ENCODE results near the gene DFFA. TPM values are rescaled to one million over a fixed set of nuclear protein-coding genes. Genes with fewer than 3 reads are reported as not detected.

The DFFA gene
- total and polyA plus RNA-seq, 9 of the 15 experiments (the other 6 are each of a cell fraction or from before 2014, with no cell fraction given) = 39.6 to 74.8 (median 59.2) TPM

- Histone ChIP-seq H3K27ac (ENCODE audit: extremely low read depth, low read depth, low read length) (no peak overlapping the region), H4K20me1 (replicated peaks; ENCODE audit: control insufficient read depth, insufficient read depth, low read length) (no peaks in the 10 kb centered on the region; the same call in 1 of the 2 replicates), H3K9ac (ENCODE audit: insufficient read depth in 1 of 2, low read depth in 2 of 2, low read length in 2 of 2) (no peak overlapping the region), H3K9me3 (replicated peaks; ENCODE audit: control insufficient read depth, insufficient read depth, low read depth, low read length) (no peaks in the 10 kb centered on the region), H3K9me1 (ENCODE audit: control insufficient read depth, insufficient read depth, low read length) (no peaks in the 10 kb centered on the region), H3K27me3 (ENCODE audit: control insufficient read depth in 2 of 2, insufficient read depth in 2 of 2, low read length in 2 of 2) (no peaks in the 10 kb centered on the region), H3K4me1 (replicated peaks in 1 of 2; ENCODE audit: control insufficient read depth in 2 of 2, insufficient read depth in 2 of 2, low read length in 2 of 2) (peaks cover 0 to 3% of the 10 kb centered on the region in 2 experiments; a peak in 2 of 5 replicates), H3K79me2 (ENCODE audit: control insufficient read depth, insufficient read depth, low read length) (no peaks in the 10 kb centered on the region; the same call in 2 of the 3 replicates), H3K4me2 (ENCODE audit: insufficient read depth, low read length) (no peak overlapping the region), H3K4me3 (no peak overlapping the region), H3K36me3 (ENCODE audit: control insufficient read depth, insufficient read depth, low read length) (peaks cover 48% of the 10 kb centered on the region), H2AFZ (ENCODE audit: low read depth, low read length) (no peak overlapping the region)
- CTCF ChIA-PET (ENCODE audit: low intra/inter-chr PET ratio) = no interaction called here
- no TSS peak for BruUV-seq (replicated peaks)
- 0 out of 2 replicates have a peak, but pooled peaks have one; percentile 8 for TF ChIP-seq ZNF384 (IDR thresholded peaks at IDR 0.05; ENCODE audit: low read depth, low read length)
- TF ChIP-seq, protein P1, sequence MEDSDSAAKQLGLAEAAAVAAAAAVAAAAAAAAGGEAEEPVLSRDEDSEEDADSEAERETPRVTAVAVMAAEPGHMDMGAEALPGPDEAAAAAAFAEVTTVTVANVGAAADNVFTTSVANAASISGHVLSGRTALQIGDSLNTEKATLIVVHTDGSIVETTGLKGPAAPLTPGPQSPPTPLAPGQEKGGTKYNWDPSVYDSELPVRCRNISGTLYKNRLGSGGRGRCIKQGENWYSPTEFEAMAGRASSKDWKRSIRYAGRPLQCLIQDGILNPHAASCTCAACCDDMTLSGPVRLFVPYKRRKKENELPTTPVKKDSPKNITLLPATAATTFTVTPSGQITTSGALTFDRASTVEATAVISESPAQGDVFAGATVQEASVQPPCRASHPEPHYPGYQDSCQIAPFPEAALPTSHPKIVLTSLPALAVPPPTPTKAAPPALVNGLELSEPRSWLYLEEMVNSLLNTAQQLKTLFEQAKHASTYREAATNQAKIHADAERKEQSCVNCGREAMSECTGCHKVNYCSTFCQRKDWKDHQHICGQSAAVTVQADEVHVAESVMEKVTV (CRISPR knock-in tag; IDR thresholded peaks at IDR 0.05) = no peak
- TF ChIP-seq GTF2E2 (tag; IDR thresholded peaks at IDR 0.05) = no peak
- no peak for TF ChIP-seq ZBTB49 (CRISPR knock-in tag; IDR thresholded peaks at IDR 0.05; ENCODE audit: borderline replicate concordance)
- TF ChIP-seq SRSF3 (IDR thresholded peaks at IDR 0.05; ENCODE audit: insufficient read depth, low read length) = no peak
- intact Hi-C loops (cut with micrococcal nuclease) = loop anchor here (10.0 kb wide), 1 partner anchor 387 kb away; the partner anchor contains the start of gene UBE4B
- no peak for FAIRE-seq
- in situ Hi-C loops (cut with MboI) = no loop called here
- ATAC-seq = no peak; the same call in 2 of the 3 replicates
- DNase-seq (ENCODE audit: extremely low read depth in 1 of 4, low spot score in 3 of 4) = no peak
- 92% methylated on average over 5 of the region's 5 CpGs for WGBS (ENCODE audit: insufficient coverage, low coverage, missing lambda C conversion rate)
- POLR2A ChIA-PET = interaction anchor here (1.2 kb wide), 1 partner anchor 20 kb away, joined by 3 read pairs; no protein-coding TSS in a partner anchor
These were observed 50.7 kb downstream of the DFFA start for GRCh38 chr1:10421637-10422036.

Data from K562 (cell line).